Stimulated activated CD4-positive, alpha-beta T cell treated with anti-CD3 and anti-CD28 coated beads, Interleukin-1b, Interleukin-23, amount 100 ng/mL, for 1 hour (primary cell): ENCODE measurements around the gene NRCAM.

ENCODE experiments used
- DNase-seq, 2 donors: peaks; one replicate each; pipeline ENCODE4 v3.0.0-alpha.2; 2020; ENCODE audit warnings: low read depth in 2 of 2

The NRCAM gene

GRCh38 chr7:108202743-108203142, 253.5 kb downstream of the NRCAM start:
- no peak for DNase-seq

GRCh38 chr7:108201766-108202165, 254.5 kb downstream of the NRCAM start:
- no peak for DNase-seq

- no peak for DNase-seq
Measured at GRCh38 chr7:108200326-108200725, 255.9 kb downstream of the NRCAM start.

GRCh38 chr7:108197371-108198091, 258.7 kb downstream of the NRCAM start:
- no peak for DNase-seq

- no peak for DNase-seq
Measured at GRCh38 chr7:108196004-108196403, 260.2 kb downstream of the NRCAM start.

GRCh38 chr7:108193594-108194498, 262.4 kb downstream of the NRCAM start:
- no peak for DNase-seq

- DNase-seq: no peak
Measured at GRCh38 chr7:108190891-108191290, 265.3 kb downstream of the NRCAM start.

- DNase-seq: no peak
Measured at GRCh38 chr7:108189733-108190388, 266.4 kb downstream of the NRCAM start.

- no peak for DNase-seq
Measured at GRCh38 chr7:108188724-108189123, 267.5 kb downstream of the NRCAM start.

GRCh38 chr7:108181073-108181985, 274.9 kb downstream of the NRCAM start:
- DNase-seq: no peak

- DNase-seq: no peak
Measured at GRCh38 chr7:108178398-108178797, 277.8 kb downstream of the NRCAM start.

- no peak for DNase-seq
Measured at GRCh38 chr7:108171164-108171563, 285.1 kb downstream of the NRCAM start.

- DNase-seq: no peak
Measured at GRCh38 chr7:108170251-108170650, 286.0 kb downstream of the NRCAM start.

GRCh38 chr7:108167460-108167859, 288.8 kb downstream of the NRCAM start:
- no peak for DNase-seq

GRCh38 chr7:108166687-108167086, 289.5 kb downstream of the NRCAM start:
- DNase-seq: no peak

GRCh38 chr7:108165723-108166122, 290.5 kb downstream of the NRCAM start:
- DNase-seq: no peak

GRCh38 chr7:108164946-108165345, 291.3 kb downstream of the NRCAM start:
- no peak for DNase-seq

GRCh38 chr7:108164342-108164741, 291.9 kb downstream of the NRCAM start:
- no peak for DNase-seq

GRCh38 chr7:108158776-108159175, 297.5 kb downstream of the NRCAM start:
- DNase-seq: no peak

- DNase-seq: no peak
Measured at GRCh38 chr7:108157606-108158335, 298.5 kb downstream of the NRCAM start.
